HepG2 (cell line): ENCODE measurements around the gene IL1RAPL2. TPM values are rescaled to one million over a fixed set of nuclear protein-coding genes. Genes with fewer than 3 reads are reported as not detected.

Experiments
- ATAC-seq: fragments of 200-7000 bp; cut with Tn5 transposase; 3 replicates; pipeline ENCODE4 v1.9.1; 2020; ENCODE audit warnings: mild to moderate bottlenecking, moderate library complexity
- BruUV-seq: library from RNA; stranded (reverse); fragments of 400-500 nt; replicated peaks from 2 replicates; lab custom pipeline; 2021; lab: Mats Ljungman, UMichigan
- CTCF ChIA-PET: fragments of 300-600 bp; formaldehyde crosslinking; extraction: SDS; loops from one replicate; lab custom pipeline; 2021; ENCODE audit warnings: low total read pairs, inconsistent platforms, low intra/inter-chr PET ratio; lab: Yijun Ruan, JAX
- POLR2A ChIA-PET: fragments of 350-600 bp; sonication (Branson Sonifier 250); formaldehyde crosslinking; loops from one replicate; lab custom pipeline; 2020; ENCODE audit warnings: antibody characterized with exemption, inconsistent platforms; lab: Yijun Ruan, JAX
- DNase-seq: peaks from one replicate; pipeline ENCODE4 v3.0.0-alpha.2; 2015; ENCODE audit warnings: low spot score
- FAIRE-seq: peaks from 3 replicates; lab custom pipeline; 2011; peaks lifted over from hg19 to GRCh38; lab: Jason Lieb, UNC
- H2AFZ ChIP-seq: one replicate; pipeline ENCODE4 v1.6.1; 2011; ENCODE audit warnings: low read length, inconsistent platforms
- H3K27ac ChIP-seq: fragments of 300-600 bp; 3 replicates; pipeline ENCODE4 v1.8.0; 2011; ENCODE audit warnings: mixed run types, mild to moderate bottlenecking, mixed read lengths, low read length, inconsistent platforms; ENCODE audit not compliant: insufficient read depth; ENCODE audit errors: extremely low read length
- H3K27me3 ChIP-seq, 2 experiments: fragments of 200-600 bp in 1 of 2; 2 replicates in 1 of 2; 3 replicates in 1 of 2; pipeline versions ENCODE4 v1.6.0 to v1.8.0; 2011; ENCODE audit warnings: low read length in 2 of 2, mild to moderate bottlenecking in 2 of 2, moderate library complexity in 2 of 2, inconsistent platforms in 1 of 2; ENCODE audit not compliant: insufficient read depth in 2 of 2, control insufficient read depth in 1 of 2
- H3K36me3 ChIP-seq, 2 experiments: fragments of 200-600 bp in 1 of 2; replicated peaks in 1 of 2; 2 replicates in 1 of 2; 3 replicates in 1 of 2; pipeline versions ENCODE4 v1.5.1 to v1.8.0; 2011; ENCODE audit warnings: low read length in 2 of 2, inconsistent platforms in 1 of 2; ENCODE audit not compliant: insufficient read depth in 2 of 2, control insufficient read depth in 1 of 2
- H3K4me1 ChIP-seq: 2 replicates; pipeline ENCODE4 v1.5.1; 2012; ENCODE audit warnings: low read length, inconsistent platforms; ENCODE audit not compliant: insufficient read depth
- H3K4me2 ChIP-seq: 2 replicates; pipeline ENCODE4 v1.6.0; 2011; ENCODE audit warnings: low read depth, low read length, inconsistent platforms
- H3K4me3 ChIP-seq, 3 experiments: fragments of 200-600 bp in 1 of 3; sonication (generic), shearing (Covaris generic) in 1 of 3; replicated peaks in 1 of 3; 2 replicates each; pipeline ENCODE4 v1.5.1; 2011 to 2016; ENCODE audit warnings: low read length in 3 of 3, inconsistent platforms in 2 of 3, low read depth in 2 of 3, mild to moderate bottlenecking in 2 of 3, control low read depth in 1 of 3, mixed read lengths in 1 of 3; ENCODE audit not compliant: insufficient read depth in 1 of 3
- H3K79me2 ChIP-seq: one replicate; pipeline ENCODE4 v1.6.1; 2011; ENCODE audit warnings: low read length, inconsistent platforms; ENCODE audit not compliant: insufficient read depth
- H3K9ac ChIP-seq: 2 replicates; pipeline ENCODE4 v1.6.0; 2011; ENCODE audit warnings: mild to moderate bottlenecking, low read depth, low read length, inconsistent platforms; ENCODE audit not compliant: insufficient read depth
- H3K9me3 ChIP-seq: 2 replicates; pipeline ENCODE4 v1.5.1; 2012; ENCODE audit warnings: mild to moderate bottlenecking, low read length
- H4K20me1 ChIP-seq: 2 replicates; pipeline ENCODE4 v1.6.0; 2011; ENCODE audit warnings: inconsistent platforms, mild to moderate bottlenecking, low read length, moderate library complexity; ENCODE audit not compliant: insufficient read depth
- GATA4 ChIP-seq: sonication (generic); IDR thresholded peaks from 2 replicates; pipeline ENCODE4 v1.6.1; 2016; ENCODE audit warnings: antibody characterized with exemption, low read depth, borderline replicate concordance
- GATAD1 ChIP-seq: IDR thresholded peaks from 2 replicates; pipeline ENCODE4 v1.6.1; 2016; ENCODE audit warnings: missing genetic modification reagents, missing compliant biosample characterization
- HIVEP1 ChIP-seq: sonication (generic); formaldehyde crosslinking; IDR thresholded peaks from 2 replicates; pipeline ENCODE4 v1.4.0; 2020; ENCODE audit warnings: mild to moderate bottlenecking, missing genetic modification reagents
- KDM5B ChIP-seq: sonication (generic); formaldehyde crosslinking; IDR thresholded peaks from 2 replicates; pipeline ENCODE4 v1.4.0; 2020; ENCODE audit warnings: missing genetic modification reagents, mild to moderate bottlenecking, borderline replicate concordance
- MXD4 ChIP-seq: IDR thresholded peaks from 2 replicates; pipeline ENCODE4 v1.6.1; 2016; ENCODE audit warnings: mild to moderate bottlenecking, missing biosample characterization, missing genetic modification reagents
- MYNN ChIP-seq: sonication (generic); formaldehyde crosslinking; IDR thresholded peaks from 2 replicates; pipeline ENCODE4 v1.4.0; 2020; ENCODE audit warnings: mild to moderate bottlenecking, low read depth, missing genetic modification reagents
- PHF21A ChIP-seq: sonication (generic); formaldehyde crosslinking; IDR thresholded peaks from 2 replicates; pipeline ENCODE4 v1.5.0; 2020; ENCODE audit warnings: mild to moderate bottlenecking, missing genetic modification reagents
- ZKSCAN1 ChIP-seq: fragments of 150-350 bp; IDR thresholded peaks from 2 replicates; pipeline ENCODE4 v1.6.1; 2014; ENCODE audit warnings: low read length
- ZNF230 ChIP-seq: sonication (generic); formaldehyde crosslinking; IDR thresholded peaks from 2 replicates; pipeline ENCODE4 v1.4.0; 2020; ENCODE audit warnings: mild to moderate bottlenecking, missing genetic modification reagents
- ZNF850 ChIP-seq: sonication (generic); formaldehyde crosslinking; conservative IDR thresholded peaks from 2 replicates; pipeline ENCODE4 v1.9.0; 2021; ENCODE audit warnings: mild to moderate bottlenecking, missing genetic modification reagents
- WGBS: methylation state at CpG from one replicate; pipeline ENCODE4 v1.1.6; 2017; ENCODE audit warnings: low lambda C conversion rate; 5-methylcytosine and 5-hydroxymethylcytosine counted together
- in situ Hi-C: cut with HindIII; loops from 2 replicates; pipeline ENCODE4 v1.10.0; 2017; ENCODE audit warnings: low pct_unique_long_range_greater_than_20kb; ENCODE audit not compliant: extremely low pct_ligation_motif_present
- intact Hi-C: fragments of 100-400 bp; cut with micrococcal nuclease; formaldehyde crosslinking; loops from one replicate; pipeline ENCODE4 v1.10.0; 2022; ENCODE audit not compliant: unreplicated experiment
- polyA plus RNA-seq, 8 experiments: library from polyadenylated mRNA; depleted of rRNA in 3 of 8; stranded (reverse) in 7 of 8; unstranded in 1 of 8; fragments of >200 nt; fragmentation: Illumina TruSeq in 4 of 8; extraction: Trizol in 4 of 8; gene quantifications; 2 replicates each; pipeline versions ENCODE4 v1.2.1 to v1.2.3, GENCODE V29; 2011 to 2016; ENCODE audit warnings: low read depth in 4 of 8, missing spikeins in 1 of 8, mixed read lengths in 1 of 8; ENCODE audit not compliant: insufficient read depth in 1 of 8
- total RNA-seq, 5 experiments: library from RNA; depleted of rRNA; stranded (reverse); fragments of >200 nt; fragmentation: Illumina TruSeq; extraction: Trizol; gene quantifications; 2 replicates each; pipeline ENCODE4 v1.2.3, GENCODE V29; 2016; ENCODE audit warnings: low read depth in 1 of 5
- TF ChIP-seq, protein P1 (sequence below): sonication (generic); formaldehyde crosslinking; IDR thresholded peaks from 2 replicates; pipeline ENCODE4 v1.4.0; 2020; ENCODE audit warnings: mild to moderate bottlenecking, missing genetic modification reagents

IL1RAPL2 gene
- total and polyA plus RNA-seq, 2 of the 13 experiments (the other 11 are each of a cell fraction or from before 2014, with no cell fraction given): not detected

DNA sequence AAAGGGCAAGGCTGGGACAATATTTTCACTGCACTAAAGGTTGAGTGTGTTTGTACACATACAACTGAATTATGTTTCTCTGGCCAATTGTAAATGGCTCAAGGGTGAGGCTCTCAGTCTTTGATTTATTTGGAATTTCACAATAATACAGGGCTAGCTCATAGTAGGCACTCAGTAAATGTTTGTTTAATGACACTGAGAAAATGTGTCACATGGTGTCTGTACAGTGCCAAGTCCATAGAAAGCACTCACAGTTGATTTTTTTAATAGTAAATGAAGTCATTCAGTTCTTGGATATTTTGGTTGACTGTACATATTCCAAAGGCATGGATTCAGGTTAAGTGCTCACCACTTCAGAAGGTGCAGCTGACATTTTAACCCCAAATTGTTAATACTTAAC lies 176.4 kb downstream of the IL1RAPL2 start:
- ChIA-PET POLR2A (no interaction called here), CTCF (no interaction called here)
- BruUV-seq: no TSS peak
- intact Hi-C loops: no loop called here
- no peaks in the 10 kb centered on the region for H3K4me1 ChIP-seq
- H3K36me3 ChIP-seq: no peaks in the 10 kb centered on the region
- no peak overlapping the region for H3K4me2 ChIP-seq
- no peak for DNase-seq
- no peak overlapping the region for H3K9ac ChIP-seq
- H3K27me3 ChIP-seq: no peaks in the 10 kb centered on the region
- H2AFZ ChIP-seq: no peak overlapping the region
- TF ChIP-seq ZNF230 (CRISPR knock-in tag) (no peak), MXD4 (no peak), ZKSCAN1 (peak; percentile 43; the same call in 1 of the 2 replicates), GATA4 (no peak), PHF21A (CRISPR knock-in tag) (no peak), ZNF850 (no peak), KDM5B (CRISPR knock-in tag) (no peak)
- TF ChIP-seq, protein P1, sequence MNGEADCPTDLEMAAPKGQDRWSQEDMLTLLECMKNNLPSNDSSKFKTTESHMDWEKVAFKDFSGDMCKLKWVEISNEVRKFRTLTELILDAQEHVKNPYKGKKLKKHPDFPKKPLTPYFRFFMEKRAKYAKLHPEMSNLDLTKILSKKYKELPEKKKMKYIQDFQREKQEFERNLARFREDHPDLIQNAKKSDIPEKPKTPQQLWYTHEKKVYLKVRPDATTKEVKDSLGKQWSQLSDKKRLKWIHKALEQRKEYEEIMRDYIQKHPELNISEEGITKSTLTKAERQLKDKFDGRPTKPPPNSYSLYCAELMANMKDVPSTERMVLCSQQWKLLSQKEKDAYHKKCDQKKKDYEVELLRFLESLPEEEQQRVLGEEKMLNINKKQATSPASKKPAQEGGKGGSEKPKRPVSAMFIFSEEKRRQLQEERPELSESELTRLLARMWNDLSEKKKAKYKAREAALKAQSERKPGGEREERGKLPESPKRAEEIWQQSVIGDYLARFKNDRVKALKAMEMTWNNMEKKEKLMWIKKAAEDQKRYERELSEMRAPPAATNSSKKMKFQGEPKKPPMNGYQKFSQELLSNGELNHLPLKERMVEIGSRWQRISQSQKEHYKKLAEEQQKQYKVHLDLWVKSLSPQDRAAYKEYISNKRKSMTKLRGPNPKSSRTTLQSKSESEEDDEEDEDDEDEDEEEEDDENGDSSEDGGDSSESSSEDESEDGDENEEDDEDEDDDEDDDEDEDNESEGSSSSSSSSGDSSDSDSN (CRISPR knock-in tag): no peak
- no peak for FAIRE-seq
- no peaks in the 10 kb centered on the region for H3K79me2 ChIP-seq
- H4K20me1 ChIP-seq: no peaks in the 10 kb centered on the region
- in situ Hi-C loops: no loop called here
- no peak for ATAC-seq
- no peaks in the 10 kb centered on the region for H3K9me3 ChIP-seq
- no peak overlapping the region for H3K4me3 ChIP-seq
- no peak overlapping the region for H3K27ac ChIP-seq

DNA sequence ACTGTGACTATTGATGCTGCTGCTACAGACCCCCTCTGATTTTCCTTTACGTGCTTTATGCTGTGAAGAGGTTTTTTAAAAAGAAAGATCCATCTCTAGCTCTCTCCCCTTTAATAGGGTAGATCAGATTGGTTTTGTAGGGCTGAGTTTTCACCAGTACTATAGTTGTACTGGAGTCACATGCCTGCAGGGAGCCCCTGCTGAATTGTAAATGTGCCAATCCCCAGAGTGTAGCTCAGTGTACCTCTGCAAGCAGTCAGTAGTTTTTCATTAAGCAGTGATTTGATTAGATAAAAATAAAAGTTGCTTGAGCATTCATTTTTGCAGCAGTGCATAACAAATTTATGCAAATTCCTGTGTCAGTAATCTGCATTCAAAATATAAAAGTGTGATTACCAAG lies 179.2 kb downstream of the IL1RAPL2 start:
- no peak overlapping the region for H3K4me2 ChIP-seq
- no peaks in the 10 kb centered on the region for H3K27me3 ChIP-seq
- TF ChIP-seq HIVEP1 (CRISPR knock-in tag) (no peak), GATAD1 (CRISPR knock-in tag) (no peak), MYNN (CRISPR knock-in tag) (no peak)
- no peaks in the 10 kb centered on the region for H3K36me3 ChIP-seq
- H3K27ac ChIP-seq: no peak overlapping the region
- H4K20me1 ChIP-seq: no peaks in the 10 kb centered on the region
- H3K4me1 ChIP-seq: no peaks in the 10 kb centered on the region
- WGBS: 0% methylated on average over 1 of the region's 1 CpG
- H3K79me2 ChIP-seq: no peaks in the 10 kb centered on the region
- no TSS peak for BruUV-seq
- no peak overlapping the region for H3K4me3 ChIP-seq
- no peaks in the 10 kb centered on the region for H3K9me3 ChIP-seq
- no peak overlapping the region for H2AFZ ChIP-seq
- no peak for FAIRE-seq
- POLR2A ChIA-PET: no interaction called here
- H3K9ac ChIP-seq: no peak overlapping the region
- CTCF ChIA-PET: no interaction called here
- no peak for ATAC-seq
- intact Hi-C loops (no loop called here), in situ Hi-C loops (no loop called here)
- no peak for DNase-seq
